GM06990 (cell line): ENCODE data around the gene KRTAP5-10.
"Not testable (repeated sequence)": the region's sequence is repeated elsewhere in the genome, so short reads cannot be mapped to it uniquely, and the experiment has no call there.

Experiments used
- DNase-seq: peaks from one replicate; pipeline ENCODE4 v3.0.0-alpha.2; 2011; ENCODE audit not compliant: insufficient read length; ENCODE audit errors: extremely low read depth
- H3K27me3 ChIP-seq: replicated peaks from 2 replicates; pipeline ENCODE4 v1.6.0; 2011; ENCODE audit warnings: low read length; ENCODE audit not compliant: control insufficient read depth, insufficient read depth
- H3K36me3 ChIP-seq: 2 replicates; pipeline ENCODE4 v1.5.1; 2011; ENCODE audit warnings: low read length; ENCODE audit not compliant: control insufficient read depth, insufficient read depth
- H3K4me3 ChIP-seq: replicated peaks from 2 replicates; pipeline ENCODE4 v1.5.1; 2011; ENCODE audit warnings: low read depth, mild to moderate bottlenecking, control low read depth, low read length
- TF ChIP-seq, protein P1 (sequence below): IDR thresholded peaks from 2 replicates; pipeline ENCODE4 v1.5.1; 2011; ENCODE audit warnings: low read length, control low read depth, mild to moderate bottlenecking, inconsistent platforms; ENCODE audit not compliant: insufficient read depth, poor library complexity, severe bottlenecking

KRTAP5-10 gene

DNA sequence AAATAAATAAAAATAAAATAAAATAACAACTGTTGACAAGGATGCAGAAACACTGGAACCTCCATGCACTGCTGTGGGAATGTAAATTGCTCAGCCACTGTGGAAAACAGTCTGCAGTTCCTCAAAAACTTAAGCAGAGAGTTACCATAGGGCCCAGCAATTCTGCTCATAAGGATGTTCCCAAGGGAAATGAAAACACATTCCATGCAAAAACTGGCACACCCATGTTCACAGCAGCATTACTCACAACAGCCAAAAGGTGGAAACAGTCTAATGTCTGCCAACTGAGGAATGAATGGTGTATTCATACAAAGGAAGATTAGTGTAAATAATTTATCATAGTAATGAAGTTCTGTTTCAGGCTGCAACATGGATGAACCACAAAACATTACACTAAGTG, 3.2 kb upstream of the KRTAP5-10 start:
- no peak overlapping the region for H3K4me3 ChIP-seq
- DNase-seq: no peak
- H3K36me3 ChIP-seq: no peaks in the 10 kb centered on the region
- H3K27me3 ChIP-seq: no peaks in the 10 kb centered on the region
- TF ChIP-seq, protein P1, sequence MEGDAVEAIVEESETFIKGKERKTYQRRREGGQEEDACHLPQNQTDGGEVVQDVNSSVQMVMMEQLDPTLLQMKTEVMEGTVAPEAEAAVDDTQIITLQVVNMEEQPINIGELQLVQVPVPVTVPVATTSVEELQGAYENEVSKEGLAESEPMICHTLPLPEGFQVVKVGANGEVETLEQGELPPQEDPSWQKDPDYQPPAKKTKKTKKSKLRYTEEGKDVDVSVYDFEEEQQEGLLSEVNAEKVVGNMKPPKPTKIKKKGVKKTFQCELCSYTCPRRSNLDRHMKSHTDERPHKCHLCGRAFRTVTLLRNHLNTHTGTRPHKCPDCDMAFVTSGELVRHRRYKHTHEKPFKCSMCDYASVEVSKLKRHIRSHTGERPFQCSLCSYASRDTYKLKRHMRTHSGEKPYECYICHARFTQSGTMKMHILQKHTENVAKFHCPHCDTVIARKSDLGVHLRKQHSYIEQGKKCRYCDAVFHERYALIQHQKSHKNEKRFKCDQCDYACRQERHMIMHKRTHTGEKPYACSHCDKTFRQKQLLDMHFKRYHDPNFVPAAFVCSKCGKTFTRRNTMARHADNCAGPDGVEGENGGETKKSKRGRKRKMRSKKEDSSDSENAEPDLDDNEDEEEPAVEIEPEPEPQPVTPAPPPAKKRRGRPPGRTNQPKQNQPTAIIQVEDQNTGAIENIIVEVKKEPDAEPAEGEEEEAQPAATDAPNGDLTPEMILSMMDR: no peak

DNA sequence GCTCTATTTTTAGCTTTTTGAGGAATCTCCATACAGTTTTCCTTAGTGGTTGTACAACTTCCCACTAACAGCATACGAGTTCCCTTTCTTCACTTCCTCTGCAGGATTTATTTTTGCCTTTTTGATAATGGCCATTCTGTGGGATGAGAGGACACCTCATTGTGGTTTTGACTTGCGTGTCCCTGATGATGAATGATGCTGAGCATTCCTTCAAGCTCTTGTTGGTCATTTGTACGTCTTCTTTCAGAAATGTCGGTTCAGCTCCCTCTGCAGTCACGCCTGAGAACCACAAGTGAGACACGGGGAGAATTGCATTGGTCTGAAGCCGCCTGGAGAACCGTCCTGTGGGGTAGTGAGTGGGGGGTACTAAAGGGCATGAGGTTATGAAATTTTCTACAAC, 2.0 kb upstream of the KRTAP5-10 start:
- Histone ChIP-seq H3K36me3 (no peaks in the 10 kb centered on the region), H3K27me3 (no peaks in the 10 kb centered on the region), H3K4me3 (no peak overlapping the region)
- no peak for DNase-seq
- TF ChIP-seq, protein P1: peak; percentile 73

DNA sequence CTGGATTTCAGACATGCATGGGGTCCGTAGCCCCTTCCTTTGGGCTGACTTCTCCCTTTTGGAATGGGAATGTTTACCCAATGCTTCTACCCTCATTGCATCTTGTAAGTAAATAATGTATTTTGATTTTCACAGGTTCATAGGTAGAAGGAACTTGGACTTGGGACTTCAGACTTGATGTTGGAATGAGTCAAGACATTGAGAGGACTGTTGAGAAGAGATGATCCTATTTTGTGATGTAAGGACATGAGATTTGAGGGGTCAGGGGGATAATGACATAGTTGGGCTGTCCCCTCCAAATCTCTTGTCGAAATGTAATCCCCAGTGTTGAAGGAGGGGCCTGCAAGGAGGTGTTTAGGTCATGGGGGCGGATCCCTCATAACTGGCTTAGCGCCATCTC, 933 bp upstream of the KRTAP5-10 start:
- no peak for DNase-seq
- no peak overlapping the region for H3K4me3 ChIP-seq
- no peaks in the 10 kb centered on the region for H3K36me3 ChIP-seq
- no peaks in the 10 kb centered on the region for H3K27me3 ChIP-seq
- TF ChIP-seq, protein P1: no peak

DNA sequence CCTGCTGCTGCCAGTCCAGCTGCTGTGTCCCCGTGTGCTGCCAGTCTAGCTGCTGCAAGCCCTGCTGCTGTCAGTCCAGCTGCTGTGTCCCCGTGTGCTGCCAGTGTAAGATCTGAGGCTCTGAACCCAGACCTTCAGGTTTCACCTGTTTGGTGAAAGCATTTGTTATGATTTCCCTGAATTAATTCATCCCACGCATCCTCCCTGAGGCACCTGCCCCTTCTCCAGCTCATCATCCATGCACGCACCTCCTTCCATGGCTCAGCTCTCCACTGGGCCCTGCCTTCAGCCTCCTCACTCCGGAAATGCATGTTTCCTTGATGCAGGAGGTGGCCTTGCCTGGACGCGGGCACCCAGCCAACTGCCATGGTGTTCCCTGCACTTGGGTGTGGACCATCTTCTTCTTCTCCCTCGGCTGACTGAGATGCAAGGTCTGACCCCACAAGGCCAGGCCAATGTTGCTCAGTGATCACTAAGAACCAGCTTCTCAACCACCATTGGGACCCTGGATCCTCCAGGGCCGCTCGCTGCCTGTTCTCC, 788 bp downstream of the KRTAP5-10 start:
- Histone ChIP-seq H3K36me3 (no peaks in the 10 kb centered on the region), H3K27me3 (no peaks in the 10 kb centered on the region), H3K4me3 (no peak overlapping the region)
- TF ChIP-seq, protein P1: no peak
- no peak for DNase-seq

DNA sequence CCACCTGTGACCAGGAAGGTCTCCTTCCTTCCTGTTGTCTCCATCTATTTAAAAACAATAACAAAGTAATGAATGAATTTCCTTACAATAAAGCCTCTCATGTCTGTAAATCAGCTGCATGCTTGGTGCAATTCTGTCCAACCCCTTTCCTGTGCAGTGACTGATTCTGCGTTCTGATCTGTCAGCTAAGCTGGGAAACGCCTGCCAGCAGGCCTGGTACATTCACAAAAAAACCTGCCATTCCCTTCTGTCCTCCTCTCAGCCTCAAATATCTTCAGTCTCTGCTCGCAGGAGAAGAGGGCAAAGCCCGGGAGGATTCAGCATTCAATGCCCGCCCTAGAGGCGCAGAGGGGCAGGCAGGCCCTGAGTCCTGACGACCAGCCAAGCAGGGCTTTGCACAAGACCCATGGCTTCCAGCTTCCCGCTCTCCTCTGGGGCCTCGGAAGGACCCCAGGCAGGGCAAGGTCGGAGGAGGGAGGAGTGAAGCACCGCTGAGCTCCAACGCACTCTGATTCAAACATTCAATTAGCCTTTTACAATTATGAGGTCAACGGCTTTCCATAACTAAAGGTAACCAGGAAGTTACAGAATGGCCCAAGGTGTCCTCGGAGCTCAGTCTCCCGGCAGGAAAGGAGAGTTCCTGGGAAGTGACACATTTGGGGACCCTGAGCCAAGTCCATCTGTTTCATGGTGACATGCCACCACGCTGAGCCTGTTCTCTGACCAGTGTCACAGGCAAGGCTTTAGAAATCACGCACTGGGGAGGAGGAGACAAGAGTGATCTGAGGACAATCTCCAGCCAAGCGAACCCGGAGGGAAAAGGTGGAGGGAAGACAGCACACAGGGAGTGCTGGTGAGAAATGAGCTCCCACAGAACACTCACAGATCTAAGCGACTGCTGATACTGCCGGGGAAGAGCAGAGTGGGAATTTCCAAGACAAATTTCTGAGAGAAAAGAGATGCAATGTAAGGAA, 1.6 kb downstream of the KRTAP5-10 start:
- H3K4me3 ChIP-seq, DNase-seq, H3K36me3 ChIP-seq, H3K27me3 ChIP-seq: not testable (repeated sequence)

DNA sequence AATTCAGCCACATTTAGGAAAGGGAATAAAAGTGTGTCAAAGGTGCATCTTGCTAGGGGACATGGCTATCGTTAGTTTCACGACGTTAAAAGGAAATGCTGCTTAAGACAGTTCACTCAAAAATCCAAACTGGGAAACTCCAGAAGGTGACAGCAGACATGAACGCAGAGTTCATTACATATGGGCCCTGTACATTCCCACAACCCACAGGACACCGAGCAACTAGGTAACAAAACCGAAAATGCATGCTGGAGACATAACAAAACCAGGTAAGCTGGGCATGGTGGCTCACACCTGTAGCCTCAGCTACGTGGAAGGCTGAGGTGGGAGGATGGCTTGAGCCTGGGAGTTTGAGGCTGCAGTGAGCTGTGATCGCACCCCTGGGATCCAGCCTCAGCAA, 2.3 kb downstream of the KRTAP5-10 start:
- not testable (repeated sequence) for H3K36me3 ChIP-seq, H3K4me3 ChIP-seq, DNase-seq, H3K27me3 ChIP-seq
